HG02798 (cell line): ENCODE results near the gene MBNL1.
A peak's percentile ranks its signal among the peaks of the same experiment; 100 is the strongest.

Experiments used
- ATAC-seq: cut with Tn5 transposase; IDR thresholded peaks from one replicate; pipeline ENCODE4 v1.9.1; 2021; ENCODE audit warnings: mild to moderate bottlenecking; ENCODE audit not compliant: unreplicated experiment, poor library complexity

The MBNL1 gene

DNA sequence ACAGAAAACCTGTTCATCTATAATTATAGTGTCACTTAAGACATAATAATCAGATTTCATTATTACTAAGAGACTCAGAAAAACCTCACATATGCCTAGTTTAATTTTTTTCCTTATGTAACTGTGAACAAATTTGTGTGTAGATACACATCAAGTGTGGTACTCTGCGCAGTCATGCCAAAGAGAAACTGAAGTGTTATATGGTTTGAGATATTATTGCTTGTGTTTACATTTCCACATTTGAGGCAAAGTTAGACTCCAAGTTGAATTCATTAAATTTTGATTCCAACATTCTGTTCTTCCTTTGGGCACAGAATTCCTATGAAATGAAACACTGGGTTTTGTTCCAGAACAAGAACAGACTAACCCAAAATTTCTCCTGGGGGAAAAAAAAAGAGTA lies 2.2 kb downstream of the MBNL1 start:
- ATAC-seq, result no peak

DNA sequence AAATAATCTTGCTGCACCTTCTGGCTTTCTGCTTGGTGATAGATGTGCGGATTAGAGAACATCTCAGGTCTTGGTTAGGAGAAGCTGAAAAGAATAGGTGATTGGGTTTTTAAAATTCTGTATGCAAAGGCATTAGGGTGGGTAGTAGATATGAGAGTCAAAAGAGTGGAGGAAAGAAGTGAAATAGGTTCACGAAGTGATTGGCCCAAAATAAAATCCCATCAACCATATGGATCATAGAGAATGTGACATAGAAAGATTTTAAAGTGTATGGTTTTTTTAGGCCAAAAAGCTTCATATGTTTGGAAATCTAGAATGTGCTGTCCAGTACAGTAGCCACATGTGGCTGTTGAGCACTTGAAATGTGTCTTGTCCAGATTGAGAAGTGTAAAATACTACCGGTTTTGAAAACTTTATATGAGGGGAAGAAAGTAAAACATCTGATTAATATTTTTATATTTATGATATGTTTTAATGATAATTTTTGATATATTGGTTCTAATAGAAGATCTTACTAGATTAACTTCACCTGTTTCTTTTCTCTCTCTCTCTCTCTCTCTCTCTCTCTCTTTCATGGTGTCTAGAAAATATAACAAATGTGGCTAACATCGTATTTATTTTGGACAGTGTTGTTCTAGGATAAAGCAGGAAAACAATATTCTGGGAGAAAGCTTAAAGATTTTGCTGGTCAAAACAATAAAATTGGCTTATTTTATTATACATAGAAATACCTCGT lies 2.9 kb downstream of the MBNL1 start:
- ATAC-seq, result no peak

DNA sequence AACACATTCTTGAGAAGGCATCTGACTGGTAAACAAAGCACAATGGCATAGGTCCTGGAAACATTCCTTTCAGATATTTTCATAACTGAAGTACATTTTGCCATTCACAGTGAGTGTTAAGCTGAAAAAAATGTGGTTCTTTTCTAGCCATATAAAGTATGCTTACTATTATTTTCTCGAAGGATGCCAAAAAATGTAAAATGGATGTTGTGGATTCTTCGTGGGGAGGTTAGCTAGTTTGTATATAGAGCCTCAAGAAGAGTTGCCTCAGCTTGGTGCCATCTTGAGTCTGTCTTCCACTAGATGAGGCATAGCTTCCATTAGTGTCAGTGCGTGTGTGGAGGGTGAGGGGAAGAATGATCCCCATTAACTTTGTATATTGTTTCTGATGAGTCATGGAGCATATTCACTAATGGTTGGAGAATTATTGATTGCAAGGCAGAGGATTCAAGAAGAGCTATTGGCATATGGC lies 4.1 kb downstream of the MBNL1 start:
- ATAC-seq, result no peak

- no peak for ATAC-seq
Observed at GRCh38 chr3:152276681-152277080, 8.0 kb downstream of the MBNL1 start.

GRCh38 chr3:152277198-152277597 lies 8.5 kb downstream of the MBNL1 start:
- ATAC-seq, result no peak

DNA sequence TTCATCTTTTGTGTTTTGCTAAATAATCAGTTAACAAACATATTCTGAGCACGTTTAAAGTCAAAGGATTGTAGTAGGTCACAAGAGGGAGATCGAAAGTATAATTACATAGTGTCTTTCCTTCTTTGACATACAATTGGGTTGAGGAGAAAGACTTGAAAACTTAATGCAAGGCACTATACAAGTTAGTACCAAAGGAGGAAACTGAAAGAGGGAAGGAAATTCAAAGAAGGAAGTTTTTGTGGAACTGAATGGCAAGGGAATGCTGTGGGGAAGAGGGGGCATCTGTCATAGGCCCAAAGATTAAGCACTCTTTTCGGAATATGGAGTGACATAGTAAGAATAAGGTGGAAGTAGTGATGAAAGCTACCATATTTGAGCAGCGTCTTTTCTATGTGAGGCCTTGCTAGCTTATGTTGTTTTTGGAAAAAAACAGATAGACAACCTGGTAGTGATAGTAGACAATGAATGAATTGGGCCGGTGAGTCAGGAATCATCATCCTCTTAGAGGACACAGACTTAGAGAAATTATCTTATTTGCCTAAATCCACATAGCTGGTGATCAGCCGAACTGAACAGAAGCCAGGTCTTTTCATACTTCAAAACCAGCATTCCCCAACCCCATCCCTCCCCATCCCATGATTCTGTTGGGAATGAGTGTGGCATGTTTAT lies 10.2 kb downstream of the MBNL1 start:
- no peak for ATAC-seq

GRCh38 chr3:152279479-152279878 lies 10.8 kb downstream of the MBNL1 start:
- no peak for ATAC-seq

- no peak for ATAC-seq
Observed at GRCh38 chr3:152280539-152280938, 11.8 kb downstream of the MBNL1 start.

- ATAC-seq, result peak; percentile 79
Observed at GRCh38 chr3:152281133-152281713, 12.5 kb downstream of the MBNL1 start.

- no peak for ATAC-seq
Observed at GRCh38 chr3:152282813-152283212, 14.1 kb downstream of the MBNL1 start.

DNA sequence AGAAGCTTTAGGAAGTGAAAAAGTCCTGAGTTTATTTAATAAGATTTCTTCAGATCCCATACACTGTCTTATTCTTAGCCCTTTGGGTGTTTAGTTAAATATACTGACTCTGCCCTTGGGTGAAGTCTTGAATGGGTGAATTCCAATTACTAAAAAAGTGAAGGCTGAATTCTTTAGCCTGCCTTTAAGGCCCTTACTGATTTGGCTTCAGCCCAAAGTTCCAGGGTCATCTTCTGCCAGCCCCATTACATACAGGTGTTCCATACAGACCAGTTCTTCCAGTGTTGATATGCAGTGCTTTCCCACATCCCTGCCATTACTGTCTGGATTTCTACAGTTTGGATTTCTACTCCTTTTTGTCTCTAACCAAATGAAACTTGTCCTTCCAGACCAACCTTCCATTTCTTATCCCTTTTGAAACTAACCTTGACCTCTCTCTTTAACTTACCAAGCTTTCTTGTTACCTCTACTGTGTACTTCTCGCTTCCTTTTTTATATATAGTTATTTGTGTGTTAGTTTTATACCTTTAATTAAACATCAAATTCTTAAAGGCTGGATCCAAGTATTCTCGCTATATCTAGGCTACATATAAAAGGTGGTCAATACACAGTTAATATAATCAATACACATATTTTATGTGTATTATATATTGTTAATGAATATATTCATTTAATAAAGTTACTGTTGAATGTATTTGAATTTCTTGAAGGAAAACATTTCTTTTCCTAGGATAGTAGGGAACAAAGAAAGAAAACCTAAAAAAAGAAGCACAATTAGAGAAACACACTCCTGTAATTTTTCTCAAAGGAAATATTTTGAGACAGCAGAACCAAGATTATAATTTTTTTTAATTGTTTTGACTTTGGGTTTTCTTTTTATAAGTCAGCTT lies 15.0 kb downstream of the MBNL1 start:
- ATAC-seq, result peak; percentile 24

GRCh38 chr3:152284906-152285305 lies 16.2 kb downstream of the MBNL1 start:
- ATAC-seq, result no peak

- no peak for ATAC-seq
Observed at GRCh38 chr3:152285509-152285908, 16.8 kb downstream of the MBNL1 start.

GRCh38 chr3:152287898-152288576 lies 19.3 kb downstream of the MBNL1 start:
- no peak for ATAC-seq

DNA sequence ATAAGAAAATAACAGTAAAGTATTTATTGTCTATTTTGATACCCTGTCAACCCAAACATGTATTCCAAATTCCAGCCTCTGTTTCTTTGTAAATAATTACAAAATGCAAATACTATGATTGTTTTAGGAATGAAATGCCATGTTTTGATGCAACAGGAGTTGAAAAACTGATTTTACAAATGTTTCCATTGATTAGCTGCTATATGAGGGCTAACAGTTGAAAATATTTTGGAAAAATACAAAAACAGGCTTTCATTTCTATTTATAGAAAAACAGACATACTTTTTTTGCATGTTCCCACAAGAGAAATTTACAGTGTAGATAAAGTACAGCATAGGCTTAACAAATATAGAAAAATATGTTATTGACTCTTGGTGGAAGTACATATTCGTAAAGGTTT lies 20.0 kb downstream of the MBNL1 start:
- no peak for ATAC-seq

DNA sequence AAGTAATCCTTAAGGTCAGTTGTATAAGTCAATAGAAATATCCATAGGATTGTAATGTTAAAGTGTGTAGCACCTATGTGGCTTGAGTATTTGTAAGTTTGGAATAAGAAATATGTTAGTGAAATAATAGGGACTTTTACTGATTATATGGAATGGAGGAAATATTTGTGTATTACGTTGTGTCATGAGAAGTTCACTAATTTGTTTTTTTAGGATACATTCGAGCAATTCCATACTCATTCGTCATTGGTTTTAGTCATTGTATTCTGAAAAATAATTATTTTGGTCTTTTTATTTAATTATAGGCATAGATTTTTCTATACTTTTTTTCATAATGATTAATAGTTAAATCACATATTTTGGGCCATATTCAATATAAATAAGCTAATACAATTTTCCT lies 21.0 kb downstream of the MBNL1 start:
- no peak for ATAC-seq

DNA sequence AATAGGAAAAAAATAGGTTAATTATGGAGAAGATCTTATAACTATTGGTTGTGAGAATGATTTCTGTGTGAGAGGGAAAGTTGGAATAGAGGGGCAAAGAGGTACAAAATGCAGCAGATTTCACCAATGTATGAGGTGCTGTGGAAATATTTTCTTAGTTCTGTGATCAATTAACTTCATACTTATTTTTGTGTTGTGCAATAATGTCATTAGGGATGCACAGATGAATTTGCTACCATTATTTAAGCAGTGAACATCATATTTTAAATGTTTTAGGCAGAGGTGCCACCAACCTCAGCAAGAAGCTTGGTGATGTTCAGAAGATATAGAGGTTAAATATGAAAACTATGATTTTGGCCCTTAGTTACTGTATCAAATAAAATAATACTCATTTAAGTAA lies 21.6 kb downstream of the MBNL1 start:
- ATAC-seq, result no peak

- ATAC-seq, result no peak
Observed at GRCh38 chr3:152291238-152291637, 22.5 kb downstream of the MBNL1 start.

DNA sequence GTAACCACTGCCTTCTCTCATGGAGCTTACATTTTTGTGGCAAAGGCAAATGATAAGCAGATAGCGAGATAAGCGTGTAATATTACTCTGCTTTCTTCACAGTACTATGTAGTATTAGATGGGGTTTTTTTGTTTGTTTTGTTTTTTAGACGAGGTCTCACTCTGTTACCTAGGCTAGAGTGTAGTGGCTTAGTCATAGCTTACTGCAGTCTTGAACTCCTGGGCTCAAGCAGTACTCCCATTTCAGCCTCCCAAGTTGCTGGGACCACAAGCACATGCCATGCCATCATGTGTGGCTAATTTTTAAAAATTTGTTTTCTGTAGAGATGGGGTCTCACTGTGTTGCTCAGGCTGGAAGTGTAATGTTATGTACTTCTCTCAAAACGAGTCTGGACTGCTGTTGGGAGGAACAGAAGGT lies 22.9 kb downstream of the MBNL1 start:
- no peak for ATAC-seq

DNA sequence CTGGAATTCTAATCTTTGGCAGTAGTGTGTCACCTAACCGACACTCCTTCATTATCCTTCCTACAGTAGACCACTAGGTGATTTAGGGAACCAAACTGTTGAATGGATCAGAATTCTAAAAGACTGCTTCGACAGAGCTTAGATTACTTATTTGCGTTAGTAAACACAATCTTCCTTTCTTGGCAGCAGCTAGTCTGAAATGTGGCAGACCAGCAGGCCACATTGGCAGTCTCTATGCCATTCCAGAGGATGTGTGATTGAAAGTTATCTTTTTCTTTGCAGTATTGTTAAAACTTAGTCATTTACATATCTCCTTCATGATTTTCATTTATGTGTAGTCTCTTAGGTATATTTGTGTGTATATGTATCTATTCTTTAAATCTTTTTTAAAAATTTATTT lies 23.6 kb downstream of the MBNL1 start:
- no peak for ATAC-seq
